K562 (cell line): ENCODE measurements around the gene RETREG1.

Experiments used
- ARID2 ChIP-seq: fragments of 450-650 bp; IDR thresholded peaks from 2 replicates; pipeline ENCODE4 v1.6.1; 2017; ENCODE audit warnings: antibody characterized with exemption, mild to moderate bottlenecking
- CTCF ChIP-seq, 3 experiments: IDR thresholded peaks in 2 of 3; conservative IDR thresholded peaks in 1 of 3; 2 replicates each; pipeline ENCODE4 v1.5.1; 2011 to 2012; ENCODE audit warnings: low read length in 3 of 3, mild to moderate bottlenecking in 3 of 3, control low read depth in 2 of 3, improper control_type of control experiment in 1 of 3, inconsistent platforms in 1 of 3, low read depth in 1 of 3, mixed read lengths in 1 of 3, moderate library complexity in 1 of 3; ENCODE audit not compliant: insufficient read depth in 2 of 3
- CUX1 ChIP-seq: fragments of 200-800 bp; sonication (Bioruptor generic); IDR thresholded peaks from 2 replicates; pipeline ENCODE4 v1.6.1; 2016; ENCODE audit warnings: missing genetic modification characterization, missing compliant biosample characterization
- PREB ChIP-seq: sonication (generic); formaldehyde crosslinking; IDR thresholded peaks from 2 replicates; pipeline ENCODE4 v1.8.1; 2023; ENCODE audit warnings: mild to moderate bottlenecking, missing genetic modification reagents
- SREBF2 ChIP-seq: sonication (generic); formaldehyde crosslinking; IDR thresholded peaks from 2 replicates; pipeline ENCODE4 v1.4.0; 2020; ENCODE audit warnings: mild to moderate bottlenecking, missing genetic modification reagents

- TF ChIP-seq CTCF (IDR thresholded peaks at IDR 0.05 in 2 of 3, conservative IDR thresholded peaks at IDR 0.05 in 1 of 3; ENCODE audit: insufficient read depth in 2 of 3, low read depth in 1 of 3, low read length in 3 of 3) (no peak), SREBF2 (CRISPR knock-in tag) (no peak), PREB (CRISPR knock-in tag) (no peak), ARID2 (no peak), CUX1 (no peak)
Measured at GRCh38 chr5:16446993-16447392, 169.8 kb downstream of the RETREG1 start.
